ENCODE measurements around the gene LRP1-AS. TPM values are rescaled to one million over a fixed set of nuclear protein-coding genes. Genes with fewer than 3 reads are reported as not detected.

Gene LRP1-AS
- total and polyA plus RNA-seq, 10 of the 15 experiments (the other 5 are each of a cell fraction or from before 2014, with no cell fraction given): not detected

DNA sequence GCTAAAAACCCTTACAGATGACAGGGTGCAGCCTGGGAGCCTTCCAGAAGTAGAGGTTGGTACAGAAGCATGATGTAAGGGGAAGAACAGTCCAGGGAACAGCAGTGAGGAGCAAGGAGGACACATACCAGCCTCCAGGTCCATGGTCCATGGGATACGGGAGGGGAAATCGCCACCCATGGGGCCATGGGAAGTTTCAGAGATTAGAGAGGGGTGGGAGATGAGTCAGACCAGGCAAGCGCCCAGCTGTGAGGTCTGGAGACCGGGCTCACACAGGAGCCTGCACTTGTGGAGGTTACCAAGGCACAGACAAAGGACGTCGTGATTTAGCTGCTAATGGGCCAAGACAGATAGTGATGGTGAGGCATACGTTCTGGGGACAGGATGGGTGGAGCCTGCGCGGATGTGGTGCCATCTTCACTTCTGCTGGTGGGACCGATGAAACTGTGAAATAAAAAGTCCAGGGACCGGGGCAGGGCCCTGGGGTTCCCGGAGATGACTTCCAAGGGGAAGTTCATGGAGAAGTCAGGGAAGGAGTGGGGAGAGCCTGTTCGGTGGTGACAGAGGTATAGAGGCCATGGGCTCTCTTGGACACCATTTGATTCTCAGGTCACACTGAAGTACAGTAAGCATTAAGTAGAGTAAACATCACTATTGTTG lies 17.7 kb upstream of the LRP1-AS start:
- no peak for FAIRE-seq
- intact Hi-C loops (cut with micrococcal nuclease; ENCODE audit: unreplicated experiment): no loop called here
- TF ChIP-seq, protein P1, sequence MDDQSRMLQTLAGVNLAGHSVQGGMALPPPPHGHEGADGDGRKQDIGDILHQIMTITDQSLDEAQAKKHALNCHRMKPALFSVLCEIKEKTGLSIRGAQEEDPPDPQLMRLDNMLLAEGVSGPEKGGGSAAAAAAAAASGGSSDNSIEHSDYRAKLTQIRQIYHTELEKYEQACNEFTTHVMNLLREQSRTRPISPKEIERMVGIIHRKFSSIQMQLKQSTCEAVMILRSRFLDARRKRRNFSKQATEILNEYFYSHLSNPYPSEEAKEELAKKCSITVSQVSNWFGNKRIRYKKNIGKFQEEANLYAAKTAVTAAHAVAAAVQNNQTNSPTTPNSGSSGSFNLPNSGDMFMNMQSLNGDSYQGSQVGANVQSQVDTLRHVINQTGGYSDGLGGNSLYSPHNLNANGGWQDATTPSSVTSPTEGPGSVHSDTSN (IDR thresholded peaks at IDR 0.05; ENCODE audit: insufficient replicate concordance, low read depth, low read length): no peak
- TF ChIP-seq, protein P2, sequence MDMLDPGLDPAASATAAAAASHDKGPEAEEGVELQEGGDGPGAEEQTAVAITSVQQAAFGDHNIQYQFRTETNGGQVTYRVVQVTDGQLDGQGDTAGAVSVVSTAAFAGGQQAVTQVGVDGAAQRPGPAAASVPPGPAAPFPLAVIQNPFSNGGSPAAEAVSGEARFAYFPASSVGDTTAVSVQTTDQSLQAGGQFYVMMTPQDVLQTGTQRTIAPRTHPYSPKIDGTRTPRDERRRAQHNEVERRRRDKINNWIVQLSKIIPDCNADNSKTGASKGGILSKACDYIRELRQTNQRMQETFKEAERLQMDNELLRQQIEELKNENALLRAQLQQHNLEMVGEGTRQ (IDR thresholded peaks at IDR 0.05; ENCODE audit: borderline replicate concordance, low read depth, low read length): no peak
- no peak for TF ChIP-seq ZSCAN29 (IDR thresholded peaks at IDR 0.05)
- TF ChIP-seq, protein P3, sequence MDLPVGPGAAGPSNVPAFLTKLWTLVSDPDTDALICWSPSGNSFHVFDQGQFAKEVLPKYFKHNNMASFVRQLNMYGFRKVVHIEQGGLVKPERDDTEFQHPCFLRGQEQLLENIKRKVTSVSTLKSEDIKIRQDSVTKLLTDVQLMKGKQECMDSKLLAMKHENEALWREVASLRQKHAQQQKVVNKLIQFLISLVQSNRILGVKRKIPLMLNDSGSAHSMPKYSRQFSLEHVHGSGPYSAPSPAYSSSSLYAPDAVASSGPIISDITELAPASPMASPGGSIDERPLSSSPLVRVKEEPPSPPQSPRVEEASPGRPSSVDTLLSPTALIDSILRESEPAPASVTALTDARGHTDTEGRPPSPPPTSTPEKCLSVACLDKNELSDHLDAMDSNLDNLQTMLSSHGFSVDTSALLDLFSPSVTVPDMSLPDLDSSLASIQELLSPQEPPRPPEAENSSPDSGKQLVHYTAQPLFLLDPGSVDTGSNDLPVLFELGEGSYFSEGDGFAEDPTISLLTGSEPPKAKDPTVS (IDR thresholded peaks at IDR 0.05; ENCODE audit: low read depth, low read length): no peak
- TF ChIP-seq CHD1 (IDR thresholded peaks at IDR 0.05; ENCODE audit: low read depth, low read length): no peak
- no peak for TF ChIP-seq SP1 (IDR thresholded peaks at IDR 0.05; ENCODE audit: low read depth, low read length)
- TF ChIP-seq, protein P4, sequence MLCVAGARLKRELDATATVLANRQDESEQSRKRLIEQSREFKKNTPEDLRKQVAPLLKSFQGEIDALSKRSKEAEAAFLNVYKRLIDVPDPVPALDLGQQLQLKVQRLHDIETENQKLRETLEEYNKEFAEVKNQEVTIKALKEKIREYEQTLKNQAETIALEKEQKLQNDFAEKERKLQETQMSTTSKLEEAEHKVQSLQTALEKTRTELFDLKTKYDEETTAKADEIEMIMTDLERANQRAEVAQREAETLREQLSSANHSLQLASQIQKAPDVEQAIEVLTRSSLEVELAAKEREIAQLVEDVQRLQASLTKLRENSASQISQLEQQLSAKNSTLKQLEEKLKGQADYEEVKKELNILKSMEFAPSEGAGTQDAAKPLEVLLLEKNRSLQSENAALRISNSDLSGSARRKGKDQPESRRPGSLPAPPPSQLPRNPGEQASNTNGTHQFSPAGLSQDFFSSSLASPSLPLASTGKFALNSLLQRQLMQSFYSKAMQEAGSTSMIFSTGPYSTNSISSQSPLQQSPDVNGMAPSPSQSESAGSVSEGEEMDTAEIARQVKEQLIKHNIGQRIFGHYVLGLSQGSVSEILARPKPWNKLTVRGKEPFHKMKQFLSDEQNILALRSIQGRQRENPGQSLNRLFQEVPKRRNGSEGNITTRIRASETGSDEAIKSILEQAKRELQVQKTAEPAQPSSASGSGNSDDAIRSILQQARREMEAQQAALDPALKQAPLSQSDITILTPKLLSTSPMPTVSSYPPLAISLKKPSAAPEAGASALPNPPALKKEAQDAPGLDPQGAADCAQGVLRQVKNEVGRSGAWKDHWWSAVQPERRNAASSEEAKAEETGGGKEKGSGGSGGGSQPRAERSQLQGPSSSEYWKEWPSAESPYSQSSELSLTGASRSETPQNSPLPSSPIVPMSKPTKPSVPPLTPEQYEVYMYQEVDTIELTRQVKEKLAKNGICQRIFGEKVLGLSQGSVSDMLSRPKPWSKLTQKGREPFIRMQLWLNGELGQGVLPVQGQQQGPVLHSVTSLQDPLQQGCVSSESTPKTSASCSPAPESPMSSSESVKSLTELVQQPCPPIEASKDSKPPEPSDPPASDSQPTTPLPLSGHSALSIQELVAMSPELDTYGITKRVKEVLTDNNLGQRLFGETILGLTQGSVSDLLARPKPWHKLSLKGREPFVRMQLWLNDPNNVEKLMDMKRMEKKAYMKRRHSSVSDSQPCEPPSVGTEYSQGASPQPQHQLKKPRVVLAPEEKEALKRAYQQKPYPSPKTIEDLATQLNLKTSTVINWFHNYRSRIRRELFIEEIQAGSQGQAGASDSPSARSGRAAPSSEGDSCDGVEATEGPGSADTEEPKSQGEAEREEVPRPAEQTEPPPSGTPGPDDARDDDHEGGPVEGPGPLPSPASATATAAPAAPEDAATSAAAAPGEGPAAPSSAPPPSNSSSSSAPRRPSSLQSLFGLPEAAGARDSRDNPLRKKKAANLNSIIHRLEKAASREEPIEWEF (IDR thresholded peaks at IDR 0.05; ENCODE audit: insufficient replicate concordance, low read depth, low read length): no peak
- no peak for TF ChIP-seq IRF4 (IDR thresholded peaks at IDR 0.05; ENCODE audit: low read depth, low read length)
- no peak for TF ChIP-seq LARP7 (IDR thresholded peaks at IDR 0.05)
- TF ChIP-seq RCOR1 (conservative IDR thresholded peaks at IDR 0.05; ENCODE audit: low read depth, low read length): no peak
- no peak for TF ChIP-seq ATF7 (IDR thresholded peaks at IDR 0.05; ENCODE audit: low read depth)
- no peak for TF ChIP-seq BACH1 (IDR thresholded peaks at IDR 0.05; ENCODE audit: borderline replicate concordance)
- no peak for TF ChIP-seq SRF (IDR thresholded peaks at IDR 0.05; ENCODE audit: low read depth in 2 of 2, low read length in 2 of 2)
- no peak for TF ChIP-seq GATAD2B (conservative IDR thresholded peaks at IDR 0.05; ENCODE audit: low read depth)

More for the DNA sequence above, 17.7 kb upstream of the LRP1-AS start:
- Histone ChIP-seq H3K4me3 (no peak overlapping the region), H3K36me3 (ENCODE audit: control insufficient read depth in 2 of 2, insufficient read depth in 2 of 2, low read length in 1 of 2) (no peaks in the 10 kb centered on the region), H3K79me2 (ENCODE audit: control insufficient read depth, insufficient read depth, low read length) (no peaks in the 10 kb centered on the region), H3K9ac (ENCODE audit: control insufficient read depth, insufficient read depth, low read length) (no peak overlapping the region), H3K27me3 (replicated peaks in 1 of 2; ENCODE audit: control insufficient read depth in 2 of 2, insufficient read depth in 2 of 2, low read length in 1 of 2) (no peaks in the 10 kb centered on the region), H3K4me2 (ENCODE audit: control insufficient read depth, insufficient read depth) (no peak overlapping the region), H3K4me1 (ENCODE audit: control insufficient read depth, insufficient read depth, low read length) (no peaks in the 10 kb centered on the region; the same call in 1 of the 2 replicates), H4K20me1 (ENCODE audit: control insufficient read depth, insufficient read depth) (peaks cover 3% of the 10 kb centered on the region; the same call in 1 of the 2 replicates), H3K27ac (ENCODE audit: control insufficient read depth, insufficient read depth) (no peak overlapping the region), H3K9me3 (replicated peaks; ENCODE audit: control insufficient read depth, insufficient read depth, low read length) (no peaks in the 10 kb centered on the region), H2AFZ (ENCODE audit: control insufficient read depth, low read depth, low read length) (no peak overlapping the region)
- in situ Hi-C loops (cut with MboI): no loop called here
- WGBS (ENCODE audit: insufficient coverage, insufficient replicate concordance, low lambda C conversion rate, missing lambda C conversion rate): 41% methylated on average over 13 of the region's 13 CpGs
- SMC1A ChIA-PET (ENCODE audit: uncharacterized antibody, unreplicated experiment): no interaction called here
- DNase-seq (ENCODE audit: low read depth, low spot score) (no peak), ATAC-seq (no peak)
- POLR2A ChIA-PET: no interaction called here
- BruUV-seq (replicated peaks): no TSS peak
- RAD21 ChIA-PET (ENCODE audit: unreplicated experiment): no interaction called here
- CTCF ChIA-PET: interaction anchor here (0.6 kb wide), 1 partner anchor 93 kb away, joined by 3 read pairs; no protein-coding TSS in a partner anchor

Measured in GM12878 (cell line).